ENCODE results near the gene UNC50.
"Not testable (repeated sequence)": the region's sequence is repeated elsewhere in the genome, so short reads cannot be mapped to it uniquely, and the experiment has no call there.

UNC50 gene

GRCh38 chr2:98607741-98608115, 661 bp upstream of the UNC50 start:
- DNase-seq (ENCODE audit: extremely low read depth in 1 of 2, low read depth in 1 of 2): no peak

- no peak for DNase-seq (ENCODE audit: extremely low read depth in 1 of 2, low read depth in 1 of 2)
Observed at GRCh38 chr2:98608962-98609604, 694 bp downstream of the UNC50 start.

DNA sequence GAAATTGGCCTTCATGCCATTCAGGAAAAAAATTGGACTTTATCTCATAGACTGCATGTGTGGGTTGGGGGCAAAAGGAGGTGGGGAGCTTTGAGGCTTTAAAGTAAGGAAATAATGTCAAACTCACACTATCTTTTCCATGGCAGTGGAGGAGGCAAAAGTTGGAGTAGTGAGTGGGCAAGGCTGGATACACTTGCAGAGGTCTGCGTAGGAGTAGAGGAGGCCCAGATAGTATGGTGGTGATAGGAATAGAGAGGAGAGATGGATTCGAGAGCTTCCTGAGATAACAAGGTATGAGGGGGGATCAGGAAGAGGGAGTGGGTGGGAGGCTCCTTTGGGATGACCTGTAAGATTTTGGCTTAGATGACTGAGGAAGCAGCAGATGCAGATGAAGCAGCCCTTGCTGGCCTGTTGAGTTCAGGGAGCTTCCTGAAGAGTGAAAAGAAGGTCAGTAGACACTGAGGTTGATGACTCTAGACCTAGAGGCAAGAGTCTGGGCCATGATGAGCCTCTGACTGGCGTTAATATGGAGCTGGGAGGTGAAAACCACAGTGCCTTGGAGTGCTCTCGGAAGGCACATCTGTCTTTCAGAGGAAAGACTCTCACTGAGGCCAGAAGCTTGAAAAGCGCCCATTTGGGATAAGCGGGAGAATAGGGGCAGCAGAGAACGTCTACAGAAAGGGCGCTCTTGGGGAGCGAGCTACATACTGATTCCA, 5.8 kb downstream of the UNC50 start:
- DNase-seq (ENCODE audit: extremely low read depth in 1 of 2, low read depth in 1 of 2): no peak

DNA sequence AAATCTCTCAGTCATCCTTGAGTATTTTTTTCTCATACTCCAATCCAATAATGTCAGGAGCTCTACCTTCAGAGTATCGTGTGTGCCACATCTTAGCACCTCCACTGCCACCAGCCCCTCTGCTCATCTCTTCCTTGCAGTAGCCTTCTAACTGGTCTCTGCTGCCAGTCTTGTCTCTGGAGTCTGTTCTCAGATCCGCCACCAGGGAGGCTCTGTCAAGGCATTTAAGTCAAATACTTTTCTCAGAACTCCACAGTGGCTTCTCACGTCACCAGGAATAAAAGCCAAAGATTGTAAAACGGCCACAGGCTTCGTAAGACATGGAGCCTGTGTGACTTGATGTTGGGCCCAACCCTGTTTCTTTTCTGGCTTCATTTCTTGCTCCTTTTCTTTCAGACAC, 7.1 kb downstream of the UNC50 start:
- no peak for DNase-seq (ENCODE audit: extremely low read depth in 1 of 2, low read depth in 1 of 2)

DNA sequence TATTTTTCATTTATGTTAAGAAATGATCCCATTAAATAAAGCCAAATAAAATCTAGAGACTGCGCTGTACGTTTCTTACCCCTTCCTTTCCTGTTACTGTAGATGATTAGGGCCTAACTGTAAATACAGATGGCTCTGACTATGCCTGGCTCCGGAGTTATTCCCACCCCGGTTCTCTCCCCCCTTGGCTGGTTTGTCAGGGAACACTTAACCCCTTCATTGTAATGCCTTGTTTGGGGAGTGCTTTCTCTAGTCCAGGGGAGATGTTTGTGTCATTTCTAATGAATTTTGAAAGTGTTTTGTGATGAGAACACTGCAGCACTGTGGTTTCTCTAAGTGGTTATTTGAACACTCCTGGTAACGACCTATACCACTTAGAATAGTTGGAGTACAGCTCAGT, 8.8 kb downstream of the UNC50 start:
- no peak for DNase-seq (ENCODE audit: extremely low read depth in 1 of 2, low read depth in 1 of 2)

- no peak for DNase-seq (ENCODE audit: extremely low read depth in 1 of 2, low read depth in 1 of 2)
Observed at GRCh38 chr2:98623657-98624056, 15.3 kb downstream of the UNC50 start.

DNA sequence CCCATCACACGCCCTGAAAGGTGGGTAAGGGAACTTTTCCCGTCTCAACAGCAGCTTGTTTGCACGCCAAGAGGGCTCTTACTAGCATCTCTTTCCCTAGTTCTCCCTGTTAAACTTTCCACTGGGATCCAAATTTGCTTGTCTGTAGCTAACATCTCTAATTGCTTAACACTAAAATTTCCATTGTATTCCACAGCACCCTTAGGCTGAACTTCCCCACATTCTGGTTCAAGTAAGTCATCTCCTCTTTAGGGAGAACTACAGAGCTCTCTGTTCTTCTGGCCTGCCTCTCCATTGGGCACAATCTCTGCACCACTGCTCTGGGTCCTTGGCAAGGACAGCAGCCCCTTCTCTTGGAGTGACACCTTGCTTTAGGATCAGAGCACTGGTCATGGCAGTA, 24.0 kb downstream of the UNC50 start:
- DNase-seq (ENCODE audit: extremely low read depth in 1 of 2, low read depth in 1 of 2): no peak

- DNase-seq (ENCODE audit: extremely low read depth in 1 of 2, low read depth in 1 of 2): peak in 1 of 2 donors; percentile 20
Observed at GRCh38 chr2:98634406-98635092, 26.2 kb downstream of the UNC50 start.

GRCh38 chr2:98637401-98638147, 29.2 kb downstream of the UNC50 start:
- DNase-seq (ENCODE audit: extremely low read depth in 1 of 2, low read depth in 1 of 2): peak in 1 of 2 donors; percentile 19

DNA sequence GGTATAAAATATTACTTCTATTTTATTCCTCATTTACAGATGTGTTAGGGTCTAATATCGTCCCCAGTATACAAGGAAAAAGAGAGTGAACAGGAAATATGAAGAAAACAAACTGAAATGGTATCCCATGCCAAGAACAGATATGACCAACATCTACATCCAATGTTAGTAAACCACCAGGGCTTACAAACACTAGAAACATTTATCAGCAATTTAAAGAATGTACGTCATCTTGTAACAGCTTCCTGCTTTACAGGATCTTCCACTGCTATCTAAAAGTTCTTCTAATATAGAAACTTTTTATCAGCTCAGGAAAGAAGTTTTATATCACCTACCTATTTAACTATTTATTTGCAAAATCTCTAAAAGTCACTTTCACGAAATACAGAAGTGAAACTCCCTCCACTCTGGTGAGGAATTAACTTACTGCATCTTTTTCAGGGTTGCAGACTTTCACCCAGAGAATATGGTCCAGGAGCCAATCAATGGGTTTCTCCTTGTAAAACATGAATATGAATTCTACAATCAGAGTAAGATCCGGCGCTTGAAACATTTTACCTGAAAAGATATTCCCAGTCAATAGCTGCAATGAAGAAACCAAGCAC, 35.2 kb downstream of the UNC50 start:
- no peak for DNase-seq (ENCODE audit: extremely low read depth in 1 of 2, low read depth in 1 of 2)

DNA sequence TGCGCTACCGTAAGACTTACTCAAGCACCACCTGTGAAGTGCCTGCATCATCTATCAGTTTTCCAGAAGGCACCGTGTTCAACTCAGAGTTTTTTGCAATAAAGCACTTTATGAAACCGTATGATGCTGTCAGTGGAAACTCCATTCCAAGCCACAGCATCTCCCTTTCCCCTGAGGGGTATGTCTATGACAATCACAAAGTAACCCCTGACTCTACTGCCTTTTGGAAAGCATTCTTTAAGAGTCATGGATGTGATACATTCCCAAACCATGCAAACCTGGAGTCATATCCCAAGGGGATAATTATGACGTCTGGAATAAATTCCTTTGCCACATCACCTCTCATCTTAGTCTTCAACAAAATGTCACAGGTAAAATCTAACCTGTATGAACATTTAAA, 39.2 kb downstream of the UNC50 start:
- DNase-seq (ENCODE audit: extremely low read depth in 1 of 2, low read depth in 1 of 2): no peak

DNA sequence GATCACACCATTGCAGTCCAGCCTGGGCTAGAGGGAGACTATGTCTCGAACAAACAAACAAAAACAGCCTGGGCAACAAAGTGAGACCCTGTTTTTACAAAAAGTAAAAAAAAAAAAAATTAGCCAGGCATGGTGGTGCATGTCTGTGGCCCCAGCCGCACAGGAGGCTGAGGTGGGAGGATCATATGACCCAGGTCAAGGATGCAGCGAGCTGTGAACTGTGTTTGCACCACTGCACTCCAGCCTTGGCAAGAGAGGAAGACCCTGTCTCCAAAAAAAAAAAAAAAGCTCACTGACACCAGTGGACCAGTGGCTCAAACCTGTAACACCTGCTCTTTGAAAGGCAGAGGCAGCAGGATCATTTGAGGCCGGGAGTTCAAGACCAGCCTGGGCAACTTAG, 40.1 kb downstream of the UNC50 start:
- DNase-seq (ENCODE audit: extremely low read depth in 1 of 2, low read depth in 1 of 2): no peak

- peak; percentile 59 to 61 for DNase-seq (ENCODE audit: extremely low read depth in 1 of 2, low read depth in 1 of 2)
Observed at GRCh38 chr2:98649135-98649991, 41.0 kb downstream of the UNC50 start.

DNA sequence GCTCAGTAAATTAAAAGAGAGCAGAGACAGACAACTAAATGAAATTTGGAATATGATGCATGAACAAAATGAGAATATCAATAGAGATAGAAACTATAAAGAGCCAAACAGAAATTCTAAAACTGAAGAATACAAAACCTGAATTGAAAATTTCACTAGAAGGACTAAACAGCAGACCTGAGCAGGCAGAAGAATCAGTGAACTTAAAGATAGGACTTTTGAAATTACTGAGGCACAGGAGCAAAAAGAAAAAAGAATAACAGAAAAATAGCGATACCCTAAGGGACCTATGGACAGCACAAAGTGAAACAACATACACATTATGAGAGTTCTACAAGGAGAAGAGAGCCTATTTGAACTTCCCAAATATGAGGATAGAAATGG, 41.6 kb downstream of the UNC50 start:
- DNase-seq (ENCODE audit: extremely low read depth in 1 of 2, low read depth in 1 of 2): no peak

- no peak for DNase-seq (ENCODE audit: extremely low read depth in 1 of 2, low read depth in 1 of 2)
Observed at GRCh38 chr2:98650998-98651397, 42.6 kb downstream of the UNC50 start.

GRCh38 chr2:98654699-98655495, 46.5 kb downstream of the UNC50 start:
- no peak for DNase-seq (ENCODE audit: extremely low read depth in 1 of 2, low read depth in 1 of 2)

DNA sequence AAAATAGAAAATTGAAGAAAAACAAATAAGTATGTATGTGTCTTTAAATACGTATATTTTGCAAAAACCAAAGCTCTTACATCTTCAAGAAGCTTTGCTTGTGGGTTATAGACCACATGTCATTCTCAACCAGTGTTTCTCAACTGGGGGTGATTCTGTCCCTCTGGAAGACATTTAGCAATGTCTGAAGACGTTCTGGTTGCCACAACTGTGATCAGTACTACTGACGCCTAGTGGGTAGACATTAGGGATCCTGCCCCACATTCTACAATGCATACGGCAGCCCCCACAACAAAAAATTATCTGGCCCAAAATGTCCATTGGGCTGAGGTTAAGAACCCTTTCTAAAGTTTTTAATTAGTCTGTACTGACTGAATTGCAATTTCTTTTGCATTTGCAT, 48.4 kb downstream of the UNC50 start:
- peak in 1 of 2 donors; percentile 34 for DNase-seq (ENCODE audit: extremely low read depth in 1 of 2, low read depth in 1 of 2)

DNA sequence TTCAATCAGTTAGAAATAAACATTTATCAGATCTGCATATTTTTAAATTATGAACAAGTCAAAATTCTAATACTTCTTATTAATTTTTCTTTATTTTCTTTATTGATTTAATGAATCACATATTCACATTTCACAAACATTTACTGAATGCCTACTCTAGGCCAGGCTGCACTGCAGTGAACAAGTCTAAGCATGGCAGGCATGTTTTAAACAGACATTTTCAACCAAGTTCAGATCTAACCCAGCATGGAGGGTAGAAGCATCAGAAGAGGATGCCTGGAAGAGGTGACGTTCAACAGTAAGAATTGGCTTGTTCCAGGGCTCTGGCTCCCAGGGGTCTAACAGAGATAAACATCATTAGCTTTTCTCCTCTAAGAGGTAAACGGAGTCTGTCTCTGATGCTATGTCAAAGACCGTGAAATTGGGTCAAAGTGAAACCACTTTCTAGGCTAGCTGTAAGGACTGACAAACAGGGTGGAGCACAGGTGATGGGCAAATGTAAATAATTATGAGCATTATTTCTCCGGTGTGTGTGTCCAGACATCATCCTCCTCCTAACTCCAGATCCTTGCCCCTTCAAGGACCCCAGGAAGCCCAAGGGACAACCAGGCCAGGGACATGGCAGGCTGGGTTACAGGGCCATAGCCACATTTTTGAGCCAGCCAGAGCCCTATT, 50.6 kb downstream of the UNC50 start:
- DNase-seq (ENCODE audit: extremely low read depth in 1 of 2, low read depth in 1 of 2): no peak

DNA sequence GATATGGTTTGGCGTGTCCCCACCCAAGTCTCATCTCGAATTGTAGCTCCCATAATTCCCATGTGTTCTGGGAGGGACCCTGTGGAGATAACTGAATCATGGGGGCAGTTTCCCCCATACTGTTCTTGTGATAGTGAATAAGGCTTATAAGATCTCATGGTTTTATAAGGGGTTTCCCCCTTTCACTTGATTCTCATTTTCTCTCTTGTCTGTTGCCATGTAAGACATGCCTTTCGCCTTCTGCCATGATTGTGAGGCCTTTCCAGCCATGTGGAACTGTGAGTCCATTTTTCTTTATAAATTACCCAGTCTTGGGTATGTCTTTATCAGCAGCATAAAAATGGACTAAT, 51.1 kb downstream of the UNC50 start:
- DNase-seq (ENCODE audit: extremely low read depth in 1 of 2, low read depth in 1 of 2): not testable (repeated sequence)

All from activated CD8-positive, alpha-beta memory T cell treated with anti-CD3 and anti-CD28 coated beads for 1 hour (primary cell).